ENCODE data around the gene TMEM138. TPM values are rescaled to one million over a fixed set of nuclear protein-coding genes. Genes with fewer than 3 reads are reported as not detected.

The TMEM138 gene
- total RNA-seq, 1 donor from 2014 or later = 49.2 TPM

DNA sequence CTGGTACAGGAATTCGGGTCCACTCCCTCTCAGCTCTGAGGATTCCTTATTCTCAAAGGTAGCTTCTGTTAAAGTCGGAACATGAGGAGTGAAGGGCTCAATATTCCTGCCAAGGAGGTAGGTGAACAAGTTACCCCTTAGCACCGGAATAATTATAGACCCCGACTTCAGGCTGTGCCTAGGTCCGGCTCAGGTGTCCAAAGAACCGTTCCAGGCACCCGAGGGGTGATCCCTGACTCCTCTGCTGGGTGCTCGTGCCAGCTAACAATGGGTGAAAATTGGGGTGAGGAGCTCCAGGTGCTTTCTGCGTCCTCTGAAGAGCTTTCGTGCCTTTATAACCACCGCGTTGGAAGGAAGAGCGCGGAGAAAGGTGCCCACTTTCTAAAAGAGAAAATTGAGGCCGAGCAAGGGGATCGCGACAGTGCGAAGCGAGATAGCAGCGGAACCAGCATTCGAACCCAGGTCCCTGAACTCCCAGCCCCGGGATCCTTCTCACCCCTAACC is 885 bp upstream of the TMEM138 start:
- H3K27ac Mint-ChIP-seq = peak overlapping the region; percentile 98
- no peaks in the 10 kb centered on the region for H3K27me3 Mint-ChIP-seq (ENCODE audit: low read depth)
- H3K4me1 Mint-ChIP-seq = peaks cover 27% of the 10 kb centered on the region
- H3K9me3 Mint-ChIP-seq = no peaks in the 10 kb centered on the region
- H3K36me3 Mint-ChIP-seq = peaks cover 5% of the 10 kb centered on the region
- DNase-seq (ENCODE audit: low spot score in 2 of 2, unreplicated experiment in 2 of 2) = no peak
- peak overlapping the region; percentile 93 for H3K4me3 Mint-ChIP-seq
- TF ChIP-seq, protein P1, sequence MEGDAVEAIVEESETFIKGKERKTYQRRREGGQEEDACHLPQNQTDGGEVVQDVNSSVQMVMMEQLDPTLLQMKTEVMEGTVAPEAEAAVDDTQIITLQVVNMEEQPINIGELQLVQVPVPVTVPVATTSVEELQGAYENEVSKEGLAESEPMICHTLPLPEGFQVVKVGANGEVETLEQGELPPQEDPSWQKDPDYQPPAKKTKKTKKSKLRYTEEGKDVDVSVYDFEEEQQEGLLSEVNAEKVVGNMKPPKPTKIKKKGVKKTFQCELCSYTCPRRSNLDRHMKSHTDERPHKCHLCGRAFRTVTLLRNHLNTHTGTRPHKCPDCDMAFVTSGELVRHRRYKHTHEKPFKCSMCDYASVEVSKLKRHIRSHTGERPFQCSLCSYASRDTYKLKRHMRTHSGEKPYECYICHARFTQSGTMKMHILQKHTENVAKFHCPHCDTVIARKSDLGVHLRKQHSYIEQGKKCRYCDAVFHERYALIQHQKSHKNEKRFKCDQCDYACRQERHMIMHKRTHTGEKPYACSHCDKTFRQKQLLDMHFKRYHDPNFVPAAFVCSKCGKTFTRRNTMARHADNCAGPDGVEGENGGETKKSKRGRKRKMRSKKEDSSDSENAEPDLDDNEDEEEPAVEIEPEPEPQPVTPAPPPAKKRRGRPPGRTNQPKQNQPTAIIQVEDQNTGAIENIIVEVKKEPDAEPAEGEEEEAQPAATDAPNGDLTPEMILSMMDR (IDR thresholded peaks at IDR 0.05; ENCODE audit: unreplicated experiment) = no peak

DNA sequence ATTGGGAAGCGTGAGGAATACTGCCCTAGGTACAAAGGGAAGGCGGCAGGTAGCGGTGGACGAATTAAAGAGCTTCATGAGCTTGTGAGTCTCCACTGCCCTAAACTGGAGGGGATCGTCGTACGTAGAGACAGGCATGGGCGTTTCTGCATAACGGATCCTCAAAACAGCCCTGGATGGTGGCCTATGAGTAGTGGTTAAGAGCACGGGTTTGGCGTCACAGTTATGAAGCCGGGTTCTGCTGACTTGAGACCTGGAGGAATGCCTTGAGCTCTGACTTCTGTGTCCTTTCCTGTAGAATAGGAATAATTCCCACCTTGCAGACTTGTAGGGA is 335 bp downstream of the TMEM138 start:
- H3K27me3 Mint-ChIP-seq (ENCODE audit: low read depth) = no peaks in the 10 kb centered on the region

DNA sequence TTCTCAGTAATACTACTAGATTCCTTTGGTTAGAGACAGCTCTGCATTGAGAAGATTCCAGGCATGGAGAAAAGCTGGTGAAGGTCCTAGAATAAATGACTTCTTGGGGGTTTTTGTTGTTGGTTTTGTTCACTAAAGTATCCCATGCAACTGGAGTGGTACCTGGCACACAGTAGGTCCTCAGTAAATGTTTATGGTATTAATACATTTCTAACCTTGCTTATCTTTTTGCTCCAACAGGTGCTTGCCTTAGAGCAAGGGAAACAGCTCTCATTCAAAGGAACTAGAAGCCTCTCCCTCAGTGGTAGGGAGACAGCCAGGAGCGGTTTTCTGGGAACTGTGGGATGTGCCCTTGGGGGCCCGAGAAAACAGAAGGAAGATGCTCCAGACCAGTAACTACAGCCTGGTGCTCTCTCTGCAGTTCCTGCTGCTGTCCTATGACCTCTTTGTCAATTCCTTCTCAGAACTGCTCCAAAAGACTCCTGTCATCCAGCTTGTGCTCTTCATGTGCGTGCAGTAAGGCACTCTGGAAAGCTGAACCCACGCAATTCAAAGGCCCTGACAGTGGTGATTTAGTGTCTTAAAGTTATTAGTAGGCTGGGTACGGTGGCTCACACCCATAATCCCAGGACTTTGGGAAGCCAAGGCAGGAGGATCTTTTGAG is 2.0 kb downstream of the TMEM138 start:
- TF ChIP-seq, protein P1 (IDR thresholded peaks at IDR 0.05; ENCODE audit: unreplicated experiment) = no peak

More for the DNA sequence above, 335 bp downstream of the TMEM138 start:
- H3K4me1 Mint-ChIP-seq = peaks cover 27% of the 10 kb centered on the region
- H3K36me3 Mint-ChIP-seq = peaks cover 4% of the 10 kb centered on the region
- TF ChIP-seq, protein P1 (IDR thresholded peaks at IDR 0.05; ENCODE audit: unreplicated experiment) = no peak
- peak overlapping the region; percentile 98 for H3K27ac Mint-ChIP-seq
- H3K4me3 Mint-ChIP-seq = peak overlapping the region; percentile 93
- no peaks in the 10 kb centered on the region for H3K9me3 Mint-ChIP-seq
- DNase-seq (ENCODE audit: low spot score in 2 of 2, unreplicated experiment in 2 of 2) = no peak

DNA sequence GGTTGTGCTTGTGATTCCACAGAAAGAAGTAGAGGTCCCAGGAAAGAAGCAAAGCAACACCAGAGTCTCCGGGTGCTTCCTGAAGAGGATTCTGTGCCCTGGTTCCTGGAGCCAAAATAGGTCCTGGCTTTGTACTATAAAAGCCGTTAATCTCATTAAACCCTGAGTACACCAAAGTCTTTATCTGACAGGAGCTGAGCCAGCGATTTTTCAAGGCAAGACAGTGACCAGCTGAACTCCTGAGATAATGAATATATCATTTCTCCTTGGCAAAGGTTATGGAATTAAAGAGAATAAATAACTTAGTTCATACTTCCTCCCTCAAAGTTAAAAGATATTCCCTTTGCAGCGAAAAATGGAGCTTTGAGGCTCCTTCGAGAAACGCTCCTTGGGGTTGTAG is 5.2 kb downstream of the TMEM138 start:
- no peak for DNase-seq (ENCODE audit: low spot score in 2 of 2, unreplicated experiment in 2 of 2)
- H3K9me3 Mint-ChIP-seq = no peaks in the 10 kb centered on the region
- no peak overlapping the region for H3K27ac Mint-ChIP-seq
- TF ChIP-seq, protein P1 (IDR thresholded peaks at IDR 0.05; ENCODE audit: unreplicated experiment) = no peak
- peaks cover 40% of the 10 kb centered on the region for H3K36me3 Mint-ChIP-seq
- H3K27me3 Mint-ChIP-seq (ENCODE audit: low read depth) = no peaks in the 10 kb centered on the region
- peaks cover 14% of the 10 kb centered on the region for H3K4me1 Mint-ChIP-seq
- no peak overlapping the region for H3K4me3 Mint-ChIP-seq

More for the DNA sequence above, 2.0 kb downstream of the TMEM138 start:
- no peak for DNase-seq (ENCODE audit: low spot score in 2 of 2, unreplicated experiment in 2 of 2)
- no peaks in the 10 kb centered on the region for H3K9me3 Mint-ChIP-seq
- H3K36me3 Mint-ChIP-seq = peaks cover 16% of the 10 kb centered on the region
- peak overlapping the region; percentile 93 for H3K4me3 Mint-ChIP-seq
- peaks cover 27% of the 10 kb centered on the region for H3K4me1 Mint-ChIP-seq
- no peaks in the 10 kb centered on the region for H3K27me3 Mint-ChIP-seq (ENCODE audit: low read depth)
- no peak overlapping the region for H3K27ac Mint-ChIP-seq

DNA sequence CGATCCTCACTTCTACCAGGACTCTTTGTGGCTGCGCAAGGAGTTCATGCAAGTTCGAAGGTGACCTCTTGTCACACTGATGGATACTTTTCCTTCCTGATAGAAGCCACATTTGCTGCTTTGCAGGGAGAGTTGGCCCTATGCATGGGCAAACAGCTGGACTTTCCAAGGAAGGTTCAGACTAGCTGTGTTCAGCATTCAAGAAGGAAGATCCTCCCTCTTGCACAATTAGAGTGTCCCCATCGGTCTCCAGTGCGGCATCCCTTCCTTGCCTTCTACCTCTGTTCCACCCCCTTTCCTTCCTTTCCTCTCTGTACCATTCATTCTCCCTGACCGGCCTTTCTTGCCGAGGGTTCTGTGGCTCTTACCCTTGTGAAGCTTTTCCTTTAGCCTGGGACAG is 6.5 kb downstream of the TMEM138 start:
- H3K27ac Mint-ChIP-seq = no peak overlapping the region
- H3K27me3 Mint-ChIP-seq (ENCODE audit: low read depth) = no peaks in the 10 kb centered on the region
- no peak for DNase-seq (ENCODE audit: low spot score in 2 of 2, unreplicated experiment in 2 of 2)
- TF ChIP-seq, protein P1 (IDR thresholded peaks at IDR 0.05; ENCODE audit: unreplicated experiment) = no peak
- H3K4me1 Mint-ChIP-seq = peaks cover 2% of the 10 kb centered on the region
- H3K36me3 Mint-ChIP-seq = peaks cover 48% of the 10 kb centered on the region
- H3K9me3 Mint-ChIP-seq = peaks cover 3% of the 10 kb centered on the region
- H3K4me3 Mint-ChIP-seq = no peak overlapping the region
